Natural killer cell treated with Interleukin-12 subunit alpha and Interleukin-12 subunit beta and Interleukin-15 and Interleukin-18, amount 100 ng/mL, for 72 hours (primary cell): ENCODE data around the gene EIF4A3. TPM values are rescaled to one million over a fixed set of nuclear protein-coding genes. Genes with fewer than 3 reads are reported as not detected.

Experiments
- ATAC-seq, 2 donors: fragments of 150-1000 bp; cut with Tn5 transposase in 1 of 2; sonication (Bioruptor Pico), chemical (Tn5 transposase) in 1 of 2; 2 replicates each; pipeline ENCODE4 v1.10.0; 2021
- DNase-seq: peaks from one replicate; pipeline ENCODE4 v3.0.0; 2022; ENCODE audit warnings: low spot score
- H3K27ac Mint-ChIP-seq, 2 donors: 1 replicate in 1 of 2; 2 replicates in 1 of 2; pipeline ENCODE4 v1.8.0; 2022; ENCODE audit warnings: mixed read lengths in 2 of 2, mild to moderate bottlenecking in 1 of 2, moderate library complexity in 1 of 2
- H3K27me3 Mint-ChIP-seq, 2 donors: 1 replicate in 1 of 2; 2 replicates in 1 of 2; pipeline ENCODE4 v1.8.0; 2022; ENCODE audit warnings: mixed read lengths in 2 of 2
- H3K36me3 Mint-ChIP-seq: one replicate; pipeline ENCODE4 v1.8.0; 2022; ENCODE audit warnings: mixed read lengths
- H3K4me1 Mint-ChIP-seq, 2 donors: 1 replicate in 1 of 2; 2 replicates in 1 of 2; pipeline ENCODE4 v1.8.0; 2022; ENCODE audit warnings: low read depth in 2 of 2, mixed read lengths in 2 of 2, mild to moderate bottlenecking in 1 of 2
- H3K4me3 Mint-ChIP-seq: one replicate; pipeline ENCODE4 v1.8.0; 2022; ENCODE audit warnings: mixed read lengths
- H3K9me3 Mint-ChIP-seq: 2 replicates; pipeline ENCODE4 v1.8.0; 2022; ENCODE audit warnings: mixed read lengths
- total RNA-seq, 2 donors: library from RNA; stranded (reverse); gene quantifications; one replicate each; pipeline ENCODE4 v1.2.3, GENCODE V29; 2022

Gene EIF4A3
- total RNA-seq: 100 to 1,000 TPM; 134 to 155 TPM

- peak within 1 kb of the TSS; percentile 95 for H3K4me3 Mint-ChIP-seq
- no peaks in the 10 kb centered on the region for H3K9me3 Mint-ChIP-seq
- ATAC-seq: peak; percentile 94 to 95
- H3K36me3 Mint-ChIP-seq: peaks cover 13% of the 10 kb centered on the region
- H3K4me1 Mint-ChIP-seq: peaks cover 29 to 34% of the 10 kb centered on the region in 2 donors
- DNase-seq: peak; percentile 98
- peak within 1 kb of the TSS; percentile 60 to 91 for H3K27ac Mint-ChIP-seq
- H3K27me3 Mint-ChIP-seq: no peaks in the 10 kb centered on the region
These were observed at the start of gene EIF4A3 for GRCh38 chr17:80147035-80147822. TSS of gene EIF4A3 (minus strand) at chr17:80147128. CDS start at chr17:80146961, 167 bp downstream.

GRCh38 chr17:80196652-80197051 is 49.7 kb upstream of the EIF4A3 start:
- no peaks in the 10 kb centered on the region for H3K9me3 Mint-ChIP-seq
- H3K4me3 Mint-ChIP-seq: no peak overlapping the region
- no peak for ATAC-seq
- peaks cover 0 to 7% of the 10 kb centered on the region in 2 donors for H3K27me3 Mint-ChIP-seq
- no peak for DNase-seq
- H3K36me3 Mint-ChIP-seq: no peaks in the 10 kb centered on the region
- peak overlapping the region in 1 of 2 donors; percentile 39 for H3K27ac Mint-ChIP-seq
- peaks cover 4 to 6% of the 10 kb centered on the region in 2 donors for H3K4me1 Mint-ChIP-seq

- Mint-ChIP-seq H3K27ac (peak overlapping the region in 1 of 2 donors; percentile 39), H3K36me3 (no peaks in the 10 kb centered on the region), H3K9me3 (no peaks in the 10 kb centered on the region), H3K27me3 (peaks cover 0 to 7% of the 10 kb centered on the region in 2 donors), H3K4me3 (no peak overlapping the region), H3K4me1 (peaks cover 4 to 6% of the 10 kb centered on the region in 2 donors)
- ATAC-seq (peak; percentile 55 to 64), DNase-seq (no peak)
These were observed 49.0 kb upstream of the EIF4A3 start for GRCh38 chr17:80195671-80196529.

GRCh38 chr17:80195141-80195540 is 48.2 kb upstream of the EIF4A3 start:
- Mint-ChIP-seq H3K4me3 (no peak overlapping the region), H3K4me1 (peaks cover 4 to 6% of the 10 kb centered on the region in 2 donors), H3K36me3 (no peaks in the 10 kb centered on the region), H3K9me3 (no peaks in the 10 kb centered on the region), H3K27me3 (peaks cover 0 to 7% of the 10 kb centered on the region in 2 donors), H3K27ac (no peak overlapping the region)
- DNase-seq: no peak
- ATAC-seq: no peak

- H3K9me3 Mint-ChIP-seq: no peaks in the 10 kb centered on the region
- peaks cover 0 to 7% of the 10 kb centered on the region in 2 donors for H3K27me3 Mint-ChIP-seq
- ATAC-seq (no peak), DNase-seq (no peak)
- H3K27ac Mint-ChIP-seq: no peak overlapping the region
- no peak overlapping the region for H3K4me3 Mint-ChIP-seq
- no peaks in the 10 kb centered on the region for H3K36me3 Mint-ChIP-seq
- H3K4me1 Mint-ChIP-seq: peaks cover 4 to 6% of the 10 kb centered on the region in 2 donors
These were observed 45.1 kb upstream of the EIF4A3 start for GRCh38 chr17:80191865-80192661.

GRCh38 chr17:80191192-80191591 is 44.3 kb upstream of the EIF4A3 start:
- H3K9me3 Mint-ChIP-seq: no peaks in the 10 kb centered on the region
- H3K36me3 Mint-ChIP-seq: no peaks in the 10 kb centered on the region
- H3K4me3 Mint-ChIP-seq: no peak overlapping the region
- peaks cover 4 to 6% of the 10 kb centered on the region in 2 donors for H3K4me1 Mint-ChIP-seq
- no peak for DNase-seq
- no peak for ATAC-seq
- no peak overlapping the region for H3K27ac Mint-ChIP-seq
- peaks cover 0 to 7% of the 10 kb centered on the region in 2 donors for H3K27me3 Mint-ChIP-seq

- DNase-seq: no peak
- no peak overlapping the region for H3K4me3 Mint-ChIP-seq
- no peak for ATAC-seq
- H3K27me3 Mint-ChIP-seq: peaks cover 0 to 7% of the 10 kb centered on the region in 2 donors
- no peaks in the 10 kb centered on the region for H3K9me3 Mint-ChIP-seq
- no peak overlapping the region for H3K27ac Mint-ChIP-seq
- H3K36me3 Mint-ChIP-seq: no peaks in the 10 kb centered on the region
- H3K4me1 Mint-ChIP-seq: peaks cover 0 to 4% of the 10 kb centered on the region in 2 donors
These were observed 43.8 kb upstream of the EIF4A3 start for GRCh38 chr17:80190716-80191115.

GRCh38 chr17:80189611-80190010 is 42.7 kb upstream of the EIF4A3 start:
- H3K9me3 Mint-ChIP-seq: no peaks in the 10 kb centered on the region
- H3K36me3 Mint-ChIP-seq: no peaks in the 10 kb centered on the region
- H3K27me3 Mint-ChIP-seq: peaks cover 0 to 7% of the 10 kb centered on the region in 2 donors
- H3K27ac Mint-ChIP-seq: no peak overlapping the region
- DNase-seq (no peak), ATAC-seq (no peak)
- H3K4me3 Mint-ChIP-seq: no peak overlapping the region
- H3K4me1 Mint-ChIP-seq: peaks cover 0 to 4% of the 10 kb centered on the region in 2 donors

- Mint-ChIP-seq H3K4me3 (no peak overlapping the region), H3K4me1 (peaks cover 0 to 4% of the 10 kb centered on the region in 2 donors), H3K36me3 (no peaks in the 10 kb centered on the region), H3K27me3 (peaks cover 0 to 3% of the 10 kb centered on the region in 2 donors), H3K9me3 (no peaks in the 10 kb centered on the region), H3K27ac (no peak overlapping the region)
- ATAC-seq (no peak), DNase-seq (no peak)
These were observed 40.6 kb upstream of the EIF4A3 start for GRCh38 chr17:80187515-80187941.

- Mint-ChIP-seq H3K36me3 (no peaks in the 10 kb centered on the region), H3K9me3 (no peaks in the 10 kb centered on the region), H3K27me3 (peaks cover 0 to 3% of the 10 kb centered on the region in 2 donors), H3K4me1 (peaks cover 0 to 3% of the 10 kb centered on the region in 2 donors), H3K4me3 (no peak overlapping the region), H3K27ac (no peak overlapping the region)
- no peak for ATAC-seq
- DNase-seq: no peak
These were observed 40.2 kb upstream of the EIF4A3 start for GRCh38 chr17:80187090-80187489.

GRCh38 chr17:80185968-80186367 is 39.0 kb upstream of the EIF4A3 start:
- Mint-ChIP-seq H3K27me3 (no peaks in the 10 kb centered on the region), H3K4me1 (no peaks in the 10 kb centered on the region), H3K27ac (peak overlapping the region in 1 of 2 donors; percentile 2), H3K9me3 (no peaks in the 10 kb centered on the region), H3K4me3 (no peak overlapping the region), H3K36me3 (no peaks in the 10 kb centered on the region)
- ATAC-seq (peak in 1 of 2 donors; percentile 17), DNase-seq (no peak)

- ATAC-seq (no peak), DNase-seq (no peak)
- Mint-ChIP-seq H3K27me3 (no peaks in the 10 kb centered on the region), H3K4me3 (no peak overlapping the region), H3K4me1 (no peaks in the 10 kb centered on the region), H3K36me3 (no peaks in the 10 kb centered on the region), H3K27ac (no peak overlapping the region), H3K9me3 (no peaks in the 10 kb centered on the region)
These were observed 37.4 kb upstream of the EIF4A3 start for GRCh38 chr17:80184423-80184714.

GRCh38 chr17:80183581-80184422 is 36.9 kb upstream of the EIF4A3 start:
- Mint-ChIP-seq H3K4me3 (no peak overlapping the region), H3K36me3 (no peaks in the 10 kb centered on the region), H3K27ac (no peak overlapping the region), H3K9me3 (no peaks in the 10 kb centered on the region), H3K4me1 (no peaks in the 10 kb centered on the region), H3K27me3 (no peaks in the 10 kb centered on the region)
- DNase-seq (no peak), ATAC-seq (no peak)
